ENCODE data around the gene YBX3.

Gene YBX3

GRCh38 chr12:10722905-10723746 is at the start of gene YBX3:
Gene YBX3, minus strand, starts transcription at chr12:10723323. Its CDS starts 212 bp downstream, at chr12:10723111.
- DNase-seq (ENCODE audit: low read depth): peak; percentile 33
- in situ Hi-C loops (cut with HindIII; ENCODE audit: low sequenced_read_pairs): no loop called here
- peak within 1 kb of the TSS; percentile 73 for H3K4me3 ChIP-seq (ENCODE audit: low read depth, low read length)
- TF ChIP-seq CTCF (IDR thresholded peaks at IDR 0.05; ENCODE audit: low read depth, low read length, missing control alignments): no peak

GRCh38 chr12:10771132-10771733 is 48.1 kb upstream of the YBX3 start:
- H3K4me3 ChIP-seq (ENCODE audit: low read depth, low read length): no peak overlapping the region
- peak; percentile 42 for DNase-seq (ENCODE audit: low read depth)
- peak; percentile 27 for TF ChIP-seq CTCF (IDR thresholded peaks at IDR 0.05; ENCODE audit: low read depth, low read length, missing control alignments)
- in situ Hi-C loops (cut with HindIII; ENCODE audit: low sequenced_read_pairs): no loop called here

DNA sequence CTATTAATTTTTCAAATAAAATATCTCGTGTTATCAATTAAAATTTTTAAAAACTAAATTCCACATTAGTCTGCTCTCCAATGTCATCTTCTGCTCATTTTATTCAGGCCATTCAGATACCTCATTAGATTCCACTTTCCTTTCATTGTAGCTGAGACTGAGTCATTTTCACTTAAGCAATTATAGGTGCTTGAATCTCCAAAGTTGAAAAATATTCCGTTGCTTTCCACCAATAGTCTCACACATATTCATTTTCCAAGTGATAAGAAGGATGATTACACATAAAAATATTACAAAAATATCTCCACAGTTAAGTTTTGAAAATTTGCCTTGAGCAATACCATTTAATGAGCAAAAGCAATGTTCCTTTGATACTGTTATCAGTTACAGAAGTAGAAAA is 36.5 kb upstream of the YBX3 start:
- in situ Hi-C loops (cut with HindIII; ENCODE audit: low sequenced_read_pairs): no loop called here
- no peak for TF ChIP-seq CTCF (IDR thresholded peaks at IDR 0.05; ENCODE audit: low read depth, low read length, missing control alignments)
- no peak overlapping the region for H3K4me3 ChIP-seq (ENCODE audit: low read depth, low read length)
- DNase-seq (ENCODE audit: low read depth): no peak

DNA sequence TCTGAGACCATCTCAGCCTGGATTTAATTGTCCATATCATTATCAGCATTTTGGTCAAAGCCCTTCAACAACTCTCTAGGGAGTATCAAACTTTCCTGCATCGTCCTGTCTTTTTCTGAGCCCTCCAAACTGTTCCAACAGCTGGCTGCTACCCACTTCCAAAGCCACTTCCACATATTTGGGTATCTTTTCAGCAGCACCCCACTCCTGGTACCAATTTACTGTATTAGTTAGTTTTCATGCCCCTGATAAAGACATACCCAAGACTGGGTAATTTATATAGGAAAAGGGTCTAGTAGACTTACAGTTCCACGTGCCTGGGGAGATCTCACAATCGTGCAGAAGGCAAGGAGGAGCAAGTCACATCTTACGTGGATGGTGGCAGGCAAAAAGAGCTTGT is 33.1 kb upstream of the YBX3 start:
- no peak for TF ChIP-seq CTCF (IDR thresholded peaks at IDR 0.05; ENCODE audit: low read depth, low read length, missing control alignments)
- in situ Hi-C loops (cut with HindIII; ENCODE audit: low sequenced_read_pairs): no loop called here
- no peak overlapping the region for H3K4me3 ChIP-seq (ENCODE audit: low read depth, low read length)
- DNase-seq (ENCODE audit: low read depth): no peak

GRCh38 chr12:10753059-10753458 is 29.9 kb upstream of the YBX3 start:
- TF ChIP-seq CTCF (IDR thresholded peaks at IDR 0.05; ENCODE audit: low read depth, low read length, missing control alignments): no peak
- in situ Hi-C loops (cut with HindIII; ENCODE audit: low sequenced_read_pairs): no loop called here
- no peak overlapping the region for H3K4me3 ChIP-seq (ENCODE audit: low read depth, low read length)
- peak; percentile 13 for DNase-seq (ENCODE audit: low read depth)

- H3K4me3 ChIP-seq (ENCODE audit: low read depth, low read length): no peak overlapping the region
- in situ Hi-C loops (cut with HindIII; ENCODE audit: low sequenced_read_pairs): no loop called here
- no peak for DNase-seq (ENCODE audit: low read depth)
- no peak for TF ChIP-seq CTCF (IDR thresholded peaks at IDR 0.05; ENCODE audit: low read depth, low read length, missing control alignments)
Observed at GRCh38 chr12:10750385-10750727, 27.2 kb upstream of the YBX3 start.
